Brain microvascular endothelial cell (primary cell): ENCODE measurements around the gene RGS12.

Source experiments
- DNase-seq: peaks from one replicate; pipeline ENCODE4 v3.0.0-alpha.2; 2020
- H3K27ac ChIP-seq: fragments of 250-450 bp; sonication (Bioruptor Pico); 2 replicates; pipeline ENCODE4 v1.5.1; 2020; ENCODE audit warnings: mild to moderate bottlenecking, moderate library complexity
- H3K27me3 ChIP-seq: fragments of 250-450 bp; sonication (Bioruptor Pico); replicated peaks from 2 replicates; pipeline ENCODE4 v1.5.1; 2020; ENCODE audit warnings: mild to moderate bottlenecking
- H3K36me3 ChIP-seq: fragments of 250-450 bp; sonication (Bioruptor Pico); replicated peaks from 2 replicates; pipeline ENCODE4 v1.5.1; 2020; ENCODE audit warnings: mild to moderate bottlenecking
- H3K4me3 ChIP-seq: 2 replicates; pipeline ENCODE4 v1.5.1; 2011; ENCODE audit warnings: low read depth, mild to moderate bottlenecking, control low read depth, low read length, moderate library complexity
- CTCF ChIP-seq: IDR thresholded peaks from 2 replicates; pipeline ENCODE4 v1.5.1; 2011; ENCODE audit warnings: low read depth, mild to moderate bottlenecking, moderate library complexity, low read length, control low read depth, inconsistent platforms; ENCODE audit errors: missing control alignments
- in situ Hi-C: cut with HindIII; loops from 2 replicates; pipeline ENCODE4 v1.10.0; 2017; ENCODE audit warnings: low sequenced_read_pairs, low pct_ligation_motif_present

RGS12 gene

GRCh38 chr4:3252831-3253641, 39.8 kb upstream of the RGS12 start:
- DNase-seq: no peak
- Histone ChIP-seq H3K27ac (no peak overlapping the region), H3K27me3 (no peaks in the 10 kb centered on the region), H3K36me3 (no peaks in the 10 kb centered on the region), H3K4me3 (no peak overlapping the region)
- in situ Hi-C loops: no loop called here
- TF ChIP-seq CTCF: no peak

- Histone ChIP-seq H3K36me3 (no peaks in the 10 kb centered on the region), H3K27ac (no peak overlapping the region), H3K4me3 (no peak overlapping the region), H3K27me3 (no peaks in the 10 kb centered on the region)
- in situ Hi-C loops: no loop called here
- TF ChIP-seq CTCF: no peak
- no peak for DNase-seq
Measured at GRCh38 chr4:3253808-3254207, 39.0 kb upstream of the RGS12 start.

GRCh38 chr4:3254302-3255131, 38.3 kb upstream of the RGS12 start:
- Histone ChIP-seq H3K27me3 (no peaks in the 10 kb centered on the region), H3K36me3 (no peaks in the 10 kb centered on the region), H3K4me3 (no peak overlapping the region), H3K27ac (no peak overlapping the region)
- in situ Hi-C loops: no loop called here
- TF ChIP-seq CTCF: no peak
- no peak for DNase-seq

- no peak for TF ChIP-seq CTCF
- H3K4me3 ChIP-seq: no peak overlapping the region
- no peaks in the 10 kb centered on the region for H3K27me3 ChIP-seq
- H3K36me3 ChIP-seq: no peaks in the 10 kb centered on the region
- no peak overlapping the region for H3K27ac ChIP-seq
- no peak for DNase-seq
- in situ Hi-C loops: no loop called here
Measured at GRCh38 chr4:3255611-3256186, 37.1 kb upstream of the RGS12 start.

- Histone ChIP-seq H3K36me3 (no peaks in the 10 kb centered on the region), H3K27me3 (no peaks in the 10 kb centered on the region), H3K4me3 (no peak overlapping the region), H3K27ac (no peak overlapping the region)
- DNase-seq: no peak
- in situ Hi-C loops: no loop called here
- no peak for TF ChIP-seq CTCF
Measured at GRCh38 chr4:3256230-3257102, 36.4 kb upstream of the RGS12 start.
